Measurements from ENCODE around the gene PADI4.

GRCh38 chr1:17333081-17333480 lies 25.1 kb downstream of the PADI4 start:
- TF ChIP-seq CTCF (IDR thresholded peaks at IDR 0.05), result no peak
- TF ChIP-seq POLR2AphosphoS5 (IDR thresholded peaks at IDR 0.05), result no peak

Data from prostate gland (tissue), 2 donors.